Muscle layer of colon (tissue), 2 donors: ENCODE results near the gene VWCE.
"Not testable (repeated sequence)": the region's sequence is repeated elsewhere in the genome, so short reads cannot be mapped to it uniquely, and the experiment has no call there.

Experiments
- H3K27ac ChIP-seq: one replicate; pipeline ENCODE4 v1.7.0; 2013; ENCODE audit warnings: low read depth, mild to moderate bottlenecking, low read length, moderate library complexity
- H3K27me3 ChIP-seq, 2 donors: one replicate each; pipeline ENCODE4 v1.7.0; 2013; ENCODE audit warnings: low read length in 2 of 2, mild to moderate bottlenecking in 2 of 2; ENCODE audit not compliant: insufficient read depth in 2 of 2, control insufficient read depth in 1 of 2
- H3K36me3 ChIP-seq: one replicate; pipeline ENCODE4 v1.7.0; 2013; ENCODE audit warnings: mild to moderate bottlenecking, low read length; ENCODE audit not compliant: insufficient read depth
- H3K4me1 ChIP-seq: one replicate; pipeline ENCODE4 v1.7.0; 2013; ENCODE audit warnings: mild to moderate bottlenecking, low read length; ENCODE audit not compliant: insufficient read depth
- H3K4me3 ChIP-seq, 2 donors: one replicate each; pipeline ENCODE4 v1.7.0; 2013; ENCODE audit warnings: low read length in 2 of 2, low read depth in 1 of 2, mild to moderate bottlenecking in 1 of 2, moderate library complexity in 1 of 2
- H3K9ac ChIP-seq: one replicate; pipeline ENCODE4 v1.7.0; 2013; ENCODE audit warnings: low read length
- H3K9me3 ChIP-seq: one replicate; pipeline ENCODE4 v1.7.0; 2013; ENCODE audit warnings: mild to moderate bottlenecking, low read length
- donor health status: abdominal sarcoma.
- donor health status: Adenocarcinoma of cecum.

VWCE gene

GRCh38 chr11:61213711-61214324 is 81.3 kb downstream of the VWCE start:
- H3K27ac ChIP-seq, H3K9ac ChIP-seq, H3K4me1 ChIP-seq, H3K36me3 ChIP-seq, H3K9me3 ChIP-seq, H3K27me3 ChIP-seq, H3K4me3 ChIP-seq: not testable (repeated sequence)

GRCh38 chr11:61212202-61212601 is 82.9 kb downstream of the VWCE start:
- not testable (repeated sequence) for H3K4me3 ChIP-seq, H3K9ac ChIP-seq, H3K9me3 ChIP-seq, H3K27me3 ChIP-seq, H3K27ac ChIP-seq, H3K36me3 ChIP-seq, H3K4me1 ChIP-seq

- H3K27ac ChIP-seq, H3K4me1 ChIP-seq, H3K4me3 ChIP-seq, H3K9ac ChIP-seq, H3K9me3 ChIP-seq, H3K36me3 ChIP-seq, H3K27me3 ChIP-seq: not testable (repeated sequence)
Measured at GRCh38 chr11:61211327-61211952, 83.7 kb downstream of the VWCE start.

- H3K36me3 ChIP-seq, H3K27me3 ChIP-seq, H3K27ac ChIP-seq, H3K9me3 ChIP-seq, H3K4me1 ChIP-seq, H3K9ac ChIP-seq, H3K4me3 ChIP-seq: not testable (repeated sequence)
Measured at GRCh38 chr11:61210629-61211028, 84.5 kb downstream of the VWCE start.
